K562 (cell line): ENCODE results near the gene SPDYE4. TPM values are rescaled to one million over a fixed set of nuclear protein-coding genes. Genes with fewer than 3 reads are reported as not detected.

Experiments used
- ATAC-seq: fragments of 200-7000 bp; cut with Tn5 transposase; 3 replicates; pipeline ENCODE4 v1.9.1; 2020; ENCODE audit warnings: moderate library complexity
- BruUV-seq: library from RNA; stranded (reverse); fragments of 400-500 nt; replicated peaks from 2 replicates; lab custom pipeline; 2021; lab: Mats Ljungman, UMichigan
- CTCF ChIA-PET: fragments of 300-600 bp; formaldehyde crosslinking; extraction: SDS; loops from one replicate; lab custom pipeline; 2021; ENCODE audit warnings: low intra/inter-chr PET ratio; lab: Yijun Ruan, JAX
- POLR2A ChIA-PET: fragments of 300-600, 350-650 bp; sonication (Branson Sonifier 250); formaldehyde crosslinking; extraction: SDS; loops from one replicate; lab custom pipeline; 2021; ENCODE audit warnings: antibody characterized with exemption, inconsistent platforms; lab: Yijun Ruan, JAX
- DNase-seq, 4 experiments: peaks; one replicate each; pipeline versions ENCODE4 v3.0.0 to v3.0.0-alpha.2; 2011 to 2018; ENCODE audit warnings: low spot score in 3 of 4, mixed read lengths in 3 of 4; ENCODE audit errors: extremely low read depth in 1 of 4
- FAIRE-seq: peaks from 2 replicates; lab custom pipeline; 2011; peaks lifted over from hg19 to GRCh38; lab: Jason Lieb, UNC
- H2AFZ ChIP-seq: 2 replicates; pipeline ENCODE4 v1.6.0; 2011; ENCODE audit warnings: low read depth, low read length, control low read depth, inconsistent platforms
- H3K27ac ChIP-seq: fragments of 200-600 bp; 3 replicates; pipeline ENCODE4 v1.8.0; 2011; ENCODE audit warnings: low read depth, mild to moderate bottlenecking, control low read depth, inconsistent platforms, low read length, moderate library complexity, mixed read lengths; ENCODE audit errors: extremely low read depth
- H3K27me3 ChIP-seq, 2 experiments: fragments of 300-600 bp in 1 of 2; 2 replicates in 1 of 2; 3 replicates in 1 of 2; pipeline versions ENCODE4 v1.6.0 to v1.8.0; 2011; ENCODE audit warnings: inconsistent platforms in 2 of 2, low read length in 2 of 2, mild to moderate bottlenecking in 1 of 2, mixed read lengths in 1 of 2, moderate library complexity in 1 of 2; ENCODE audit not compliant: control insufficient read depth in 2 of 2, insufficient read depth in 2 of 2
- H3K36me3 ChIP-seq: fragments of 300-600 bp; 3 replicates; pipeline ENCODE4 v1.8.0; 2011; ENCODE audit warnings: mild to moderate bottlenecking, low read length, inconsistent platforms; ENCODE audit not compliant: control insufficient read depth, insufficient read depth
- H3K4me1 ChIP-seq, 2 experiments: fragments of 200-600 bp in 1 of 2; replicated peaks in 1 of 2; 2 replicates in 1 of 2; 3 replicates in 1 of 2; pipeline versions ENCODE4 v1.5.1 to v1.8.0; 2011; ENCODE audit warnings: inconsistent platforms in 2 of 2, low read length in 2 of 2, mild to moderate bottlenecking in 1 of 2, mixed read lengths in 1 of 2, moderate library complexity in 1 of 2; ENCODE audit not compliant: control insufficient read depth in 2 of 2, insufficient read depth in 2 of 2
- H3K4me2 ChIP-seq: 2 replicates; pipeline ENCODE4 v1.6.1; 2011; ENCODE audit warnings: low read length, control low read depth, inconsistent platforms, mixed read lengths; ENCODE audit not compliant: insufficient read depth
- H3K4me3 ChIP-seq: fragments of 200-600 bp; sonication (generic), shearing (Covaris generic); 2 replicates; pipeline ENCODE4 v1.5.1; 2016; ENCODE audit warnings: control low read depth, inconsistent platforms
- H3K79me2 ChIP-seq: fragments of 200-600 bp; 3 replicates; pipeline ENCODE4 v1.8.0; 2011; ENCODE audit warnings: low read length, inconsistent platforms; ENCODE audit not compliant: control insufficient read depth, insufficient read depth
- H3K9ac ChIP-seq, 2 experiments: 2 replicates each; pipeline versions ENCODE4 v1.6.0 to v1.6.1; 2011; ENCODE audit warnings: low read depth in 2 of 2, low read length in 2 of 2, control low read depth in 1 of 2, inconsistent platforms in 1 of 2, mild to moderate bottlenecking in 1 of 2, mixed read lengths in 1 of 2; ENCODE audit not compliant: insufficient read depth in 1 of 2
- H3K9me1 ChIP-seq: one replicate; pipeline ENCODE4 v1.6.0; 2011; ENCODE audit warnings: inconsistent platforms, mild to moderate bottlenecking, low read length, moderate library complexity; ENCODE audit not compliant: control insufficient read depth, insufficient read depth
- H3K9me3 ChIP-seq: replicated peaks from 2 replicates; pipeline ENCODE4 v1.5.1; 2011; ENCODE audit warnings: low read depth, low read length, inconsistent platforms; ENCODE audit not compliant: control insufficient read depth, insufficient read depth
- H4K20me1 ChIP-seq: replicated peaks from 2 replicates; pipeline ENCODE4 v1.6.1; 2011; ENCODE audit warnings: low read length, inconsistent platforms, mixed read lengths; ENCODE audit not compliant: control insufficient read depth, insufficient read depth
- EZH2 ChIP-seq: IDR thresholded peaks from 2 replicates; pipeline ENCODE4 v1.6.1; 2012; ENCODE audit warnings: low read depth, mild to moderate bottlenecking, inconsistent platforms, low read length, borderline replicate concordance
- FOXP1 ChIP-seq: sonication (generic); formaldehyde crosslinking; IDR thresholded peaks from 2 replicates; pipeline ENCODE4 v1.8.0; 2022; ENCODE audit warnings: mild to moderate bottlenecking, missing genetic modification reagents
- KAT7 ChIP-seq: sonication (generic); formaldehyde crosslinking; IDR thresholded peaks from 2 replicates; pipeline ENCODE4 v1.8.0; 2022; ENCODE audit warnings: missing genetic modification reagents, mild to moderate bottlenecking, borderline replicate concordance
- MEF2A ChIP-seq: IDR thresholded peaks from 2 replicates; pipeline ENCODE4 v1.6.1; 2011; ENCODE audit warnings: low read depth, mild to moderate bottlenecking, low read length, moderate library complexity; ENCODE audit not compliant: control insufficient read depth
- RAD51 ChIP-seq: fragments of 450-650 bp; IDR thresholded peaks from 2 replicates; pipeline ENCODE4 v1.7.1; 2016; ENCODE audit warnings: low read depth, mild to moderate bottlenecking, borderline replicate concordance
- SP1 ChIP-seq: sonication (generic); formaldehyde crosslinking; IDR thresholded peaks from 2 replicates; pipeline ENCODE4 v1.8.1; 2022; ENCODE audit warnings: mild to moderate bottlenecking, missing genetic modification reagents
- ZNF165 ChIP-seq: fragments of 250-450 bp; sonication (Bioruptor Pico); IDR thresholded peaks from 2 replicates; pipeline ENCODE4 v1.4.0; 2020; ENCODE audit warnings: borderline replicate concordance
- ZNF778 ChIP-seq: fragments of 450-650 bp; formaldehyde crosslinking; IDR thresholded peaks from 2 replicates; pipeline ENCODE4 v1.4.0; 2020; ENCODE audit warnings: mild to moderate bottlenecking, moderate library complexity
- WGBS: fragments of 100-300 bp; shearing (Covaris generic); methylation state at CpG from one replicate; pipeline ENCODE4 v1.1.6; 2016; ENCODE audit warnings: low coverage, mixed read lengths; ENCODE audit not compliant: insufficient coverage; ENCODE audit errors: missing lambda C conversion rate; 5-methylcytosine and 5-hydroxymethylcytosine counted together
- in situ Hi-C: fragments of 300-500 bp; cut with MboI; formaldehyde crosslinking; loops from 4 replicates; pipeline ENCODE4 v1.15.0; 2018; ENCODE audit warnings: inconsistent platforms, mixed read lengths
- intact Hi-C: fragments of 100-400 bp; cut with micrococcal nuclease; formaldehyde crosslinking; loops from 2 replicates; pipeline ENCODE4 v1.14.2; 2022
- polyA plus RNA-seq, 8 experiments: library from polyadenylated mRNA; depleted of rRNA in 4 of 8; stranded (reverse) in 5 of 8; unstranded in 3 of 8; fragments of >200 nt; fragmentation: Nextera tagmentation in 2 of 8; fragmentation: Illumina TruSeq in 1 of 8; extraction: Ambion mirVana in 2 of 8; extraction: Trizol in 1 of 8; gene quantifications; 2 replicates each; pipeline versions ENCODE4 v1.2.1 to v1.2.3, GENCODE V29; 2011 to 2014; ENCODE audit warnings: inconsistent platforms in 1 of 8, missing spikeins in 1 of 8
- total RNA-seq, 7 experiments: library from RNA; depleted of rRNA in 6 of 7; stranded (reverse); fragments of >200 nt in 6 of 7; fragmentation: Illumina TruSeq in 2 of 7; extraction: Trizol in 2 of 7; gene quantifications; 2 replicates each; pipeline versions ENCODE4 v1.2.1 to v1.2.3, GENCODE V29; 2011 to 2021; ENCODE audit warnings: low replicate concordance in 1 of 7
- TF ChIP-seq, protein P1 (sequence below): fragments of 450-650 bp; formaldehyde crosslinking; IDR thresholded peaks from 2 replicates; pipeline ENCODE4 v1.4.0; 2020; ENCODE audit warnings: mild to moderate bottlenecking, moderate library complexity
- TF ChIP-seq, protein P2 (sequence below): fragments of 450-650 bp; formaldehyde crosslinking; conservative IDR thresholded peaks from 2 replicates; pipeline ENCODE4 v1.4.0; 2022; ENCODE audit warnings: mild to moderate bottlenecking, missing genetic modification characterization
- TF ChIP-seq, protein P3 (sequence below): sonication (generic); IDR thresholded peaks from 2 replicates; pipeline ENCODE4 v1.6.1; 2016

SPDYE4 gene
- total and polyA plus RNA-seq, 9 of the 15 experiments (the other 6 are each of a cell fraction or from before 2014, with no cell fraction given), result not detected

DNA sequence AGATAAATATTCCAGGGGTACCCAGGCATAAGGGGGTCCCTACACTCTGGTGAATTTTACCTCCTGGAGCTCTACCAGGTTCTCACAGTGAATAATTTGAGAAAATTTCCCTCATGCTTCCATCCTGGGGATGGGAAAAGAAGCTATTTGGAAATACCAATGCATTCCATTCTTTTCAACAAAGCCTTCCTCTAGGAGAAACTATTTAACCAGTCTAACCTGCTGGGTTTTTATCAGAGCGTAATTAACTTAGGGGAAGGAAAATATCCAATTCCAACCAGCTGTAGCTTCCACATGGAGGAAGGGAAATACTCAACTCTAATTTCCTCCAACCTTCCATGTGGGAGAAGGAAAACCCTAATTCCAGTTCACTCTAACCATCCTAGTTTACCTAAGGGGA lies 23.8 kb upstream of the SPDYE4 start:
- FAIRE-seq, result no peak
- Histone ChIP-seq H2AFZ (no peak overlapping the region), H3K36me3 (no peaks in the 10 kb centered on the region), H4K20me1 (no peaks in the 10 kb centered on the region), H3K4me3 (no peak overlapping the region), H3K9ac (no peak overlapping the region), H3K79me2 (no peaks in the 10 kb centered on the region), H3K27me3 (peaks cover 2 to 6% of the 10 kb centered on the region in 2 experiments; a peak in 1 of 5 replicates), H3K9me3 (no peaks in the 10 kb centered on the region), H3K9me1 (no peaks in the 10 kb centered on the region), H3K4me2 (no peak overlapping the region), H3K4me1 (no peaks in the 10 kb centered on the region), H3K27ac (no peak overlapping the region)
- ATAC-seq, result no peak
- in situ Hi-C loops (loop anchor here (25.0 kb wide), 1 partner anchor 720 kb away; no protein-coding TSS in a partner anchor), intact Hi-C loops (no loop called here)
- DNase-seq, result no peak
- 17% methylated on average over 1 of the region's 1 CpG for WGBS
- CTCF ChIA-PET, result no interaction called here
- POLR2A ChIA-PET, result no interaction called here
- BruUV-seq, result no TSS peak
- TF ChIP-seq, protein P1, sequence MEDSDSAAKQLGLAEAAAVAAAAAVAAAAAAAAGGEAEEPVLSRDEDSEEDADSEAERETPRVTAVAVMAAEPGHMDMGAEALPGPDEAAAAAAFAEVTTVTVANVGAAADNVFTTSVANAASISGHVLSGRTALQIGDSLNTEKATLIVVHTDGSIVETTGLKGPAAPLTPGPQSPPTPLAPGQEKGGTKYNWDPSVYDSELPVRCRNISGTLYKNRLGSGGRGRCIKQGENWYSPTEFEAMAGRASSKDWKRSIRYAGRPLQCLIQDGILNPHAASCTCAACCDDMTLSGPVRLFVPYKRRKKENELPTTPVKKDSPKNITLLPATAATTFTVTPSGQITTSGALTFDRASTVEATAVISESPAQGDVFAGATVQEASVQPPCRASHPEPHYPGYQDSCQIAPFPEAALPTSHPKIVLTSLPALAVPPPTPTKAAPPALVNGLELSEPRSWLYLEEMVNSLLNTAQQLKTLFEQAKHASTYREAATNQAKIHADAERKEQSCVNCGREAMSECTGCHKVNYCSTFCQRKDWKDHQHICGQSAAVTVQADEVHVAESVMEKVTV (CRISPR knock-in tag), result no peak
- TF ChIP-seq EZH2 (no peak), FOXP1 (no peak), RAD51 (no peak), MEF2A (no peak), SP1 (CRISPR knock-in tag) (no peak), KAT7 (CRISPR knock-in tag) (no peak), ZNF165 (CRISPR knock-in tag) (no peak), ZNF778 (CRISPR knock-in tag) (no peak)
- TF ChIP-seq, protein P2, sequence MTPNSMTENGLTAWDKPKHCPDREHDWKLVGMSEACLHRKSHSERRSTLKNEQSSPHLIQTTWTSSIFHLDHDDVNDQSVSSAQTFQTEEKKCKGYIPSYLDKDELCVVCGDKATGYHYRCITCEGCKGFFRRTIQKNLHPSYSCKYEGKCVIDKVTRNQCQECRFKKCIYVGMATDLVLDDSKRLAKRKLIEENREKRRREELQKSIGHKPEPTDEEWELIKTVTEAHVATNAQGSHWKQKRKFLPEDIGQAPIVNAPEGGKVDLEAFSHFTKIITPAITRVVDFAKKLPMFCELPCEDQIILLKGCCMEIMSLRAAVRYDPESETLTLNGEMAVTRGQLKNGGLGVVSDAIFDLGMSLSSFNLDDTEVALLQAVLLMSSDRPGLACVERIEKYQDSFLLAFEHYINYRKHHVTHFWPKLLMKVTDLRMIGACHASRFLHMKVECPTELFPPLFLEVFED (CRISPR knock-in tag), result no peak
- TF ChIP-seq, protein P3, sequence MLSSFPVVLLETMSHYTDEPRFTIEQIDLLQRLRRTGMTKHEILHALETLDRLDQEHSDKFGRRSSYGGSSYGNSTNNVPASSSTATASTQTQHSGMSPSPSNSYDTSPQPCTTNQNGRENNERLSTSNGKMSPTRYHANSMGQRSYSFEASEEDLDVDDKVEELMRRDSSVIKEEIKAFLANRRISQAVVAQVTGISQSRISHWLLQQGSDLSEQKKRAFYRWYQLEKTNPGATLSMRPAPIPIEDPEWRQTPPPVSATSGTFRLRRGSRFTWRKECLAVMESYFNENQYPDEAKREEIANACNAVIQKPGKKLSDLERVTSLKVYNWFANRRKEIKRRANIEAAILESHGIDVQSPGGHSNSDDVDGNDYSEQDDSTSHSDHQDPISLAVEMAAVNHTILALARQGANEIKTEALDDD, result no peak
